Measurements from ENCODE around the gene PRPF31.

DNA sequence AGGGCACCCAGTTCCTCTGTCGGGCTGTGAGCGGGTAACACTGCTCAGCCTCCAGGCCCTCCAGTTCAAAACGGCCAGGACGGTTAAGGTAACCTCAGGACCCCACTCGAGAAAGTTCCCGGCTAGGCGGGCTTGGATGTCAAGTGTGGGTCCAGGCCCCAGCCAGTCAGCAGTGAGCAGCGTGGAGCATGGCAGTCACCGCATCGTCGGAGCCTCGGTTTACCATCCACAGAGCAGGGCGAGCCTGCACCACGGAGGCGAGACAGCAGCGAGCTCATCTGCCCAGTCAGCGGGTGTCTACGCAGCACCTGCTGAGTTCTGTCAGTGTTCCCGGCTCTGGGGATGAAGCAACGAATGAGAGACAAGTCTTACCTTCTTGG is 14.1 kb downstream of the PRPF31 start:
- no peak for TF ChIP-seq SIN3B (IDR thresholded peaks at IDR 0.05; ENCODE audit: low read length)
- TF ChIP-seq, protein P1, sequence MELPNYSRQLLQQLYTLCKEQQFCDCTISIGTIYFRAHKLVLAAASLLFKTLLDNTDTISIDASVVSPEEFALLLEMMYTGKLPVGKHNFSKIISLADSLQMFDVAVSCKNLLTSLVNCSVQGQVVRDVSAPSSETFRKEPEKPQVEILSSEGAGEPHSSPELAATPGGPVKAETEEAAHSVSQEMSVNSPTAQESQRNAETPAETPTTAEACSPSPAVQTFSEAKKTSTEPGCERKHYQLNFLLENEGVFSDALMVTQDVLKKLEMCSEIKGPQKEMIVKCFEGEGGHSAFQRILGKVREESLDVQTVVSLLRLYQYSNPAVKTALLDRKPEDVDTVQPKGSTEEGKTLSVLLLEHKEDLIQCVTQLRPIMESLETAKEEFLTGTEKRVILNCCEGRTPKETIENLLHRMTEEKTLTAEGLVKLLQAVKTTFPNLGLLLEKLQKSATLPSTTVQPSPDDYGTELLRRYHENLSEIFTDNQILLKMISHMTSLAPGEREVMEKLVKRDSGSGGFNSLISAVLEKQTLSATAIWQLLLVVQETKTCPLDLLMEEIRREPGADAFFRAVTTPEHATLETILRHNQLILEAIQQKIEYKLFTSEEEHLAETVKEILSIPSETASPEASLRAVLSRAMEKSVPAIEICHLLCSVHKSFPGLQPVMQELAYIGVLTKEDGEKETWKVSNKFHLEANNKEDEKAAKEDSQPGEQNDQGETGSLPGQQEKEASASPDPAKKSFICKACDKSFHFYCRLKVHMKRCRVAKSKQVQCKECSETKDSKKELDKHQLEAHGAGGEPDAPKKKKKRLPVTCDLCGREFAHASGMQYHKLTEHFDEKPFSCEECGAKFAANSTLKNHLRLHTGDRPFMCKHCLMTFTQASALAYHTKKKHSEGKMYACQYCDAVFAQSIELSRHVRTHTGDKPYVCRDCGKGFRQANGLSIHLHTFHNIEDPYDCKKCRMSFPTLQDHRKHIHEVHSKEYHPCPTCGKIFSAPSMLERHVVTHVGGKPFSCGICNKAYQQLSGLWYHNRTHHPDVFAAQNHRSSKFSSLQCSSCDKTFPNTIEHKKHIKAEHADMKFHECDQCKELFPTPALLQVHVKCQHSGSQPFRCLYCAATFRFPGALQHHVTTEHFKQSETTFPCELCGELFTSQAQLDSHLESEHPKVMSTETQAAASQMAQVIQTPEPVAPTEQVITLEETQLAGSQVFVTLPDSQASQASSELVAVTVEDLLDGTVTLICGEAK (IDR thresholded peaks at IDR 0.05) = no peak
- TF ChIP-seq, protein P1 (CRISPR knock-in tag; IDR thresholded peaks at IDR 0.05) = no peak
- no peak for TF ChIP-seq ZNF260 (CRISPR knock-in tag; IDR thresholded peaks at IDR 0.05; ENCODE audit: borderline replicate concordance, low read depth)
- TF ChIP-seq ZNF792 (CRISPR knock-in tag; IDR thresholded peaks at IDR 0.05) = no peak
- no peak for TF ChIP-seq FOSL2 (CRISPR knock-in tag; IDR thresholded peaks at IDR 0.05)
- no peak for TF ChIP-seq POLR2A (IDR thresholded peaks at IDR 0.05; ENCODE audit: insufficient read depth in 1 of 2, low read depth in 2 of 2, low read length in 2 of 2)
- no peak for TF ChIP-seq SMC3 (IDR thresholded peaks at IDR 0.05; ENCODE audit: low read length)
- TF ChIP-seq KDM3A (CRISPR knock-in tag; IDR thresholded peaks at IDR 0.05; ENCODE audit: low read depth) = no peak
- no peak for TF ChIP-seq HDAC2 (CRISPR knock-in tag; IDR thresholded peaks at IDR 0.05)
- TF ChIP-seq, protein P2, sequence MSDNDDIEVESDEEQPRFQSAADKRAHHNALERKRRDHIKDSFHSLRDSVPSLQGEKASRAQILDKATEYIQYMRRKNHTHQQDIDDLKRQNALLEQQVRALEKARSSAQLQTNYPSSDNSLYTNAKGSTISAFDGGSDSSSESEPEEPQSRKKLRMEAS (IDR thresholded peaks at IDR 0.05) = no peak
- TF ChIP-seq FOXM1 (CRISPR knock-in tag; IDR thresholded peaks at IDR 0.05) = no peak
- TF ChIP-seq NCOR1 (IDR thresholded peaks at IDR 0.05; ENCODE audit: borderline replicate concordance, low read length) = no peak
- TF ChIP-seq, protein P3, sequence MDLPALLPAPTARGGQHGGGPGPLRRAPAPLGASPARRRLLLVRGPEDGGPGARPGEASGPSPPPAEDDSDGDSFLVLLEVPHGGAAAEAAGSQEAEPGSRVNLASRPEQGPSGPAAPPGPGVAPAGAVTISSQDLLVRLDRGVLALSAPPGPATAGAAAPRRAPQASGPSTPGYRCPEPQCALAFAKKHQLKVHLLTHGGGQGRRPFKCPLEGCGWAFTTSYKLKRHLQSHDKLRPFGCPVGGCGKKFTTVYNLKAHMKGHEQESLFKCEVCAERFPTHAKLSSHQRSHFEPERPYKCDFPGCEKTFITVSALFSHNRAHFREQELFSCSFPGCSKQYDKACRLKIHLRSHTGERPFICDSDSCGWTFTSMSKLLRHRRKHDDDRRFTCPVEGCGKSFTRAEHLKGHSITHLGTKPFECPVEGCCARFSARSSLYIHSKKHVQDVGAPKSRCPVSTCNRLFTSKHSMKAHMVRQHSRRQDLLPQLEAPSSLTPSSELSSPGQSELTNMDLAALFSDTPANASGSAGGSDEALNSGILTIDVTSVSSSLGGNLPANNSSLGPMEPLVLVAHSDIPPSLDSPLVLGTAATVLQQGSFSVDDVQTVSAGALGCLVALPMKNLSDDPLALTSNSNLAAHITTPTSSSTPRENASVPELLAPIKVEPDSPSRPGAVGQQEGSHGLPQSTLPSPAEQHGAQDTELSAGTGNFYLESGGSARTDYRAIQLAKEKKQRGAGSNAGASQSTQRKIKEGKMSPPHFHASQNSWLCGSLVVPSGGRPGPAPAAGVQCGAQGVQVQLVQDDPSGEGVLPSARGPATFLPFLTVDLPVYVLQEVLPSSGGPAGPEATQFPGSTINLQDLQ (CRISPR knock-in tag; IDR thresholded peaks at IDR 0.05) = no peak
